ENCODE results near the gene WDR81.

DNA sequence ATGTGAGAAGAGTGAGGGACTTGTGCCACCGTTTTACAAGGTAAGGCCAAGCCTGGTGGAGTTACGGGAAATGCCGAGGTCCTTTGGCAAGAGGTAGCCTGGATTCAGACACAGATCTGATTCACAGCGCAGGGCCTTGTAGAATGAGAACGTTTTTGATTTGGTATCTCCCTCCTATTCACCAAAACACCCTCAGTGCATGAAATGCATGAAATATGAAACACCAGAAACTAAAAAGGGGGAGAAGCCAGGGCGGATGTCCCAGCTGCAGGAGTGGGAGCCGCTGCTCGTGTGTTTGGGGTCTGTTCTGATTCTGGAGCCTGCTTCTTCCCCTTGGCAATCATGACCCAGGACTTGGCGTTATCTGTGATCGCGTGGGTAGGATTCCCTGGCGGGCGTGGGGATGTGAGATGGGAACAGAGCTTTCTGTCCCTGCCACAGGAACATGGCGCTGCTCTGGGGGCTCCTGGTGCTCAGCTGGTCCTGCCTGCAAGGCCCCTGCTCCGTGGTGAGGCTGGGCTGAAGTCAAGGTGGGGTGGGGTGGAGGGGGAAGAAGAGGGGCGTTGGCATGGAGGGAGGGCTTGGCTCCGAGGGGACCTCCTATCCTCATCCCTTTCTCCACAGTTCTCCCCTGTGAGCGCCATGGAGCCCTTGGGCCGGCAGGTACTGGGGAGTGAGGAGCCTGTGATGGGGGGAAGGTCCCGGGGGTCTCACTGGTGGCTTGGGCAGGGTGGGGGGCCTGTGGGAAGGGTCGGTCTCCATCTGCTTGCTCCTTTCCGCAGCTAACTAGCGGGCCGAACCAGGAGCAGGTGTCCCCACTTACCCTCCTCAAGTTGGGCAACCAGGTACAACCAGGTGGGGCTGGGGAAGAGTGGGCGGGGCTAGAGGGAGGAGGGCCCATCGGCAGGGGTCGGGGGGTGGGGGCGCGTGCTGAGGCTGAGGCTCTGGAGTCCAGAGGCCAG, 20.3 kb downstream of the WDR81 start:
- TF ChIP-seq, protein P1, sequence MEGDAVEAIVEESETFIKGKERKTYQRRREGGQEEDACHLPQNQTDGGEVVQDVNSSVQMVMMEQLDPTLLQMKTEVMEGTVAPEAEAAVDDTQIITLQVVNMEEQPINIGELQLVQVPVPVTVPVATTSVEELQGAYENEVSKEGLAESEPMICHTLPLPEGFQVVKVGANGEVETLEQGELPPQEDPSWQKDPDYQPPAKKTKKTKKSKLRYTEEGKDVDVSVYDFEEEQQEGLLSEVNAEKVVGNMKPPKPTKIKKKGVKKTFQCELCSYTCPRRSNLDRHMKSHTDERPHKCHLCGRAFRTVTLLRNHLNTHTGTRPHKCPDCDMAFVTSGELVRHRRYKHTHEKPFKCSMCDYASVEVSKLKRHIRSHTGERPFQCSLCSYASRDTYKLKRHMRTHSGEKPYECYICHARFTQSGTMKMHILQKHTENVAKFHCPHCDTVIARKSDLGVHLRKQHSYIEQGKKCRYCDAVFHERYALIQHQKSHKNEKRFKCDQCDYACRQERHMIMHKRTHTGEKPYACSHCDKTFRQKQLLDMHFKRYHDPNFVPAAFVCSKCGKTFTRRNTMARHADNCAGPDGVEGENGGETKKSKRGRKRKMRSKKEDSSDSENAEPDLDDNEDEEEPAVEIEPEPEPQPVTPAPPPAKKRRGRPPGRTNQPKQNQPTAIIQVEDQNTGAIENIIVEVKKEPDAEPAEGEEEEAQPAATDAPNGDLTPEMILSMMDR (IDR thresholded peaks at IDR 0.05), result no peak
- no peak for TF ChIP-seq POLR2AphosphoS5 (IDR thresholded peaks at IDR 0.05)
